IMR-90 (cell line): ENCODE results near the gene TTC7B. TPM values are rescaled to one million over a fixed set of nuclear protein-coding genes. Genes with fewer than 3 reads are reported as not detected.

Experiments used
- ATAC-seq: fragments of 200-7000 bp; cut with Tn5 transposase; 2 replicates; pipeline ENCODE4 v1.9.1; 2020; ENCODE audit warnings: low read depth, mild to moderate bottlenecking, moderate library complexity
- BruUV-seq: library from RNA; stranded (reverse); fragments of 400-500 nt; replicated peaks from 2 replicates; lab custom pipeline; 2021; lab: Mats Ljungman, UMichigan
- CTCF ChIA-PET: fragments of 300-600 bp; formaldehyde crosslinking; extraction: SDS; loops from one replicate; lab custom pipeline; 2021; ENCODE audit warnings: antibody characterized with exemption; lab: Yijun Ruan, JAX
- POLR2A ChIA-PET: fragments of 300-600 bp; sonication (Branson Sonifier 250); formaldehyde crosslinking; loops from one replicate; lab custom pipeline; 2022; ENCODE audit warnings: antibody characterized with exemption; ENCODE audit not compliant: unreplicated experiment; lab: Charles Lee
- DNase-seq: peaks from one replicate; pipeline ENCODE4 v3.0.0; 2013
- H2AFZ ChIP-seq: replicated peaks from 2 replicates; pipeline ENCODE3; 2013; ENCODE audit warnings: low read length, mild to moderate bottlenecking; ENCODE audit not compliant: poor library complexity
- H2AK5ac ChIP-seq: 2 replicates; pipeline ENCODE4 v1.6.1; 2013; ENCODE audit warnings: low read depth, low read length, inconsistent platforms
- H2AK9ac ChIP-seq: replicated peaks from 2 replicates; pipeline ENCODE3; 2013; ENCODE audit warnings: mild to moderate bottlenecking, low read depth, low read length, moderate library complexity; ENCODE audit not compliant: poor library complexity
- H2BK120ac ChIP-seq: 2 replicates; pipeline ENCODE4 v1.6.1; 2013; ENCODE audit warnings: low read depth, low read length, inconsistent platforms
- H2BK15ac ChIP-seq: 3 replicates; pipeline ENCODE4 v1.6.1; 2013; ENCODE audit warnings: low read depth, low read length, inconsistent platforms
- H2BK20ac ChIP-seq: 2 replicates; pipeline ENCODE4 v1.6.1; 2013; ENCODE audit warnings: low read depth, mild to moderate bottlenecking, inconsistent platforms, low read length, moderate library complexity
- H2BK5ac ChIP-seq: 2 replicates; pipeline ENCODE4 v1.6.1; 2013; ENCODE audit warnings: mild to moderate bottlenecking, low read depth, low read length, inconsistent platforms; ENCODE audit not compliant: poor library complexity, severe bottlenecking
- H3K14ac ChIP-seq: replicated peaks from 2 replicates; pipeline ENCODE4 v1.6.1; 2013; ENCODE audit warnings: low read depth, low read length, inconsistent platforms
- H3K18ac ChIP-seq: 2 replicates; pipeline ENCODE4 v1.6.1; 2013; ENCODE audit warnings: low read depth, low read length, control low read depth
- H3K23ac ChIP-seq: 2 replicates; pipeline ENCODE4 v1.6.1; 2013; ENCODE audit warnings: low read depth, low read length, inconsistent platforms
- H3K27ac ChIP-seq: 2 replicates; pipeline ENCODE4 v1.5.1; 2013; ENCODE audit warnings: mild to moderate bottlenecking, control low read depth, low read length; ENCODE audit not compliant: insufficient read depth
- H3K27me3 ChIP-seq: 2 replicates; pipeline ENCODE4 v1.6.1; 2013; ENCODE audit warnings: low read length; ENCODE audit not compliant: control insufficient read depth, insufficient read depth
- H3K36me3 ChIP-seq: 2 replicates; pipeline ENCODE4 v1.6.1; 2013; ENCODE audit warnings: low read length, mixed read lengths; ENCODE audit not compliant: control insufficient read depth, insufficient read depth
- H3K4ac ChIP-seq: 2 replicates; pipeline ENCODE4 v1.6.1; 2013; ENCODE audit warnings: low read depth, low read length, inconsistent platforms
- H3K4me1 ChIP-seq: 2 replicates; pipeline ENCODE4 v1.6.1; 2013; ENCODE audit warnings: low read length, mixed read lengths; ENCODE audit not compliant: control insufficient read depth, insufficient read depth
- H3K4me2 ChIP-seq: 2 replicates; pipeline ENCODE4 v1.6.1; 2013; ENCODE audit warnings: low read depth, mild to moderate bottlenecking, control low read depth, low read length, moderate library complexity
- H3K4me3 ChIP-seq: 2 replicates; pipeline ENCODE4 v1.5.1; 2013; ENCODE audit warnings: low read depth, mild to moderate bottlenecking, control low read depth, low read length, moderate library complexity; ENCODE audit not compliant: insufficient read depth
- H3K56ac ChIP-seq: 2 replicates; pipeline ENCODE4 v1.6.1; 2013; ENCODE audit warnings: low read length, inconsistent platforms; ENCODE audit not compliant: insufficient read depth; ENCODE audit errors: extremely low read depth
- H3K79me1 ChIP-seq, 2 experiments: 2 replicates each; pipeline ENCODE4 v1.6.1; 2013; ENCODE audit warnings: low read length in 2 of 2, inconsistent platforms in 1 of 2, low read depth in 1 of 2
- H3K9ac ChIP-seq: 2 replicates; pipeline ENCODE4 v1.6.1; 2013; ENCODE audit warnings: low read depth, low read length, control low read depth
- H3K9me1 ChIP-seq: 2 replicates; pipeline ENCODE4 v1.6.1; 2013; ENCODE audit warnings: low read length, inconsistent platforms; ENCODE audit not compliant: insufficient read depth
- H3K9me3 ChIP-seq: 2 replicates; pipeline ENCODE4 v1.6.1; 2013; ENCODE audit warnings: low read length; ENCODE audit not compliant: control insufficient read depth, insufficient read depth
- H4K20me1 ChIP-seq: 2 replicates; pipeline ENCODE4 v1.6.1; 2013; ENCODE audit warnings: low read length, inconsistent platforms; ENCODE audit not compliant: insufficient read depth
- H4K5ac ChIP-seq: 2 replicates; pipeline ENCODE4 v1.6.1; 2013; ENCODE audit warnings: mild to moderate bottlenecking, low read depth, low read length, control low read depth
- H4K8ac ChIP-seq, 2 experiments: 2 replicates each; pipeline ENCODE4 v1.6.1; 2013; ENCODE audit warnings: low read depth in 2 of 2, low read length in 2 of 2, control low read depth in 1 of 2, inconsistent platforms in 1 of 2
- H4K91ac ChIP-seq: 2 replicates; pipeline ENCODE4 v1.6.1; 2013; ENCODE audit warnings: low read depth, low read length, inconsistent platforms; ENCODE audit not compliant: insufficient read depth
- ELK1 ChIP-seq: fragments of 150-350 bp; IDR thresholded peaks from 2 replicates; pipeline ENCODE4 v1.6.1; 2016; ENCODE audit warnings: low read depth, mild to moderate bottlenecking, low read length, moderate library complexity, borderline replicate concordance
- NFE2L2 ChIP-seq: fragments of 150-350 bp; IDR thresholded peaks from 2 replicates; pipeline ENCODE4 v1.6.1; 2016; ENCODE audit warnings: low read depth, mild to moderate bottlenecking, low read length
- SMC3 ChIP-seq: fragments of 150-350 bp; IDR thresholded peaks from 2 replicates; pipeline ENCODE4 v1.6.1; 2016; ENCODE audit warnings: low read depth, mild to moderate bottlenecking, antibody characterized with exemption, low read length, moderate library complexity
- WGBS, 2 experiments: methylation state at CpG; one replicate each; pipeline versions ENCODE4 v1.1.5 to v1.1.7; 2013; ENCODE audit warnings: missing lambda C conversion rate in 2 of 2; ENCODE audit not compliant: insufficient read length in 1 of 2; ENCODE audit errors: extremely low coverage in 2 of 2; 5-methylcytosine and 5-hydroxymethylcytosine counted together
- dilution Hi-C: fragments of 300-500 bp; cut with HindIII; formaldehyde crosslinking; loops from one replicate; pipeline ENCODE4 v1.14.3; 2018; ENCODE audit warnings: low sequenced_read_pairs; ENCODE audit not compliant: unreplicated experiment
- in situ Hi-C: fragments of 300-500 bp; cut with MboI; formaldehyde crosslinking; loops from 3 replicates; pipeline ENCODE4 v1.14.3; 2019; ENCODE audit warnings: low sequenced_read_pairs, inconsistent platforms, mixed read lengths
- intact Hi-C: fragments of 100-400 bp; cut with micrococcal nuclease; formaldehyde crosslinking; loops from 2 replicates; pipeline ENCODE4 v1.10.0; 2022
- polyA plus RNA-seq, 3 experiments: library from polyadenylated mRNA; depleted of rRNA; stranded (reverse); fragments of >200 nt; gene quantifications; 2 replicates each; pipeline ENCODE4 v1.2.3, GENCODE V29; 2012; ENCODE audit warnings: low replicate concordance in 1 of 3
- total RNA-seq: library from RNA; depleted of rRNA; stranded (reverse); fragments of >200 nt; gene quantifications from 2 replicates; pipeline ENCODE4 v1.2.3, GENCODE V29; 2012

Gene TTC7B
- total and polyA plus RNA-seq, 2 of the 4 experiments (the other 2 are of a cell fraction), result 18.1 to 35.3 TPM

- ChIA-PET CTCF (no interaction called here), POLR2A (no interaction called here)
- ATAC-seq (no peak), DNase-seq (no peak)
- Histone ChIP-seq H4K91ac (no peak overlapping the region), H3K9me1 (peaks cover 2% of the 10 kb centered on the region; the same call in 1 of the 2 replicates), H2AK5ac (no peak overlapping the region), H3K9me3 (no peaks in the 10 kb centered on the region), H3K4me1 (no peaks in the 10 kb centered on the region), H4K20me1 (no peaks in the 10 kb centered on the region), H2BK20ac (no peak overlapping the region), H3K27ac (no peak overlapping the region), H3K27me3 (no peaks in the 10 kb centered on the region), H3K14ac (no peak overlapping the region), H3K9ac (no peak overlapping the region), H3K4ac (no peak overlapping the region), H2BK5ac (no peak overlapping the region), H4K5ac (no peak overlapping the region), H2AFZ (no peak overlapping the region), H2BK15ac (no peak overlapping the region), H3K4me3 (no peak overlapping the region), H4K8ac (no peak overlapping the region), H3K23ac (no peak overlapping the region), H3K56ac (no peak overlapping the region), H3K4me2 (no peak overlapping the region), H3K36me3 (peaks cover 12% of the 10 kb centered on the region; the same call in 1 of the 2 replicates), H2AK9ac (no peak overlapping the region), H3K18ac (no peak overlapping the region), H3K79me1 (no peaks in the 10 kb centered on the region), H2BK120ac (no peak overlapping the region)
- no TSS peak for BruUV-seq
- in situ Hi-C loops, result no loop called here
- TF ChIP-seq SMC3 (no peak), NFE2L2 (no peak), ELK1 (no peak)
- 100% methylated on average over 1 of the region's 4 CpGs; no CpG with 5 or more reads in 1 of the 2 experiments for WGBS, 2 experiments
- intact Hi-C loops, result no loop called here
- dilution Hi-C loops, result no loop called here
These were observed 40.8 kb downstream of the TTC7B start for GRCh38 chr14:90775441-90775840.
